ENCODE results near the gene IFITM2.
"Not testable (repeated sequence)": the region's sequence is repeated elsewhere in the genome, so short reads cannot be mapped to it uniquely, and the experiment has no call there.

The IFITM2 gene

DNA sequence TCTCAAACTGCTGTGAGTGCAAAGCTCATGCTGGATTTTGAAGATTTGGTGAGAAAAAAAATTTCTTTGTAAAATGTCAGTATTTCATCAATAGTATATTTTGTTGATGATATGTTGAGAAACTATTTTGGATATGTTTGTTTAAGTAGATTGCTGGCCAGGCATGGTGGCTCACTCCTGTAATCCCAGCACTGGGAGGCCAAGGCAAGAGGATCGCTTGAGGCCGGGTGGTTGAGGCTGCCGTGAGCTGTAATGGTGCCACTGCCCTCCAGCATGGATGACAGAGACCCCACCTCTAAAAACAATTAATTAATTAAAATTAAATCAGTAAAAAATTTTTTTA is 19.9 kb downstream of the IFITM2 start:
- DNase-seq, result no peak

DNA sequence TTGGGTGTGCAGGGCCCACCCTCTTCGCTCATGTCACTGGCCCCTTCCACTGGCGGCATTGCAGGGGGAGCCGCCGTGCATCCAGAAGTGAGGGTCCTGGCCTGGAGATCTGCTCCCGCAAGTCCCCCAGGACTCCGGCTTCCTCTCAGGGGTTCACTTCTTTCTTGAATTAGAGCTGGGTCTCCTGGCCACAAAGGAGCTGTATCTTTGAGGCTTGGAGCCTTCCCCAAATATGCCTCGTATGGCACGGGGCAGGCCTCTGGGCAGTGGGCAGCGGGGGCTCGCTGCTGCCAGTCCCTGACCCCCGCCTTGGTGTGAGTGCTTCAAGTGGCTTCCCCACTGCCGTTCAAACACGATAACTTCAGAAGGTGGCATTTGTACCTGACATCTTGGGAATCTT is 20.4 kb downstream of the IFITM2 start:
- DNase-seq, result no peak

DNA sequence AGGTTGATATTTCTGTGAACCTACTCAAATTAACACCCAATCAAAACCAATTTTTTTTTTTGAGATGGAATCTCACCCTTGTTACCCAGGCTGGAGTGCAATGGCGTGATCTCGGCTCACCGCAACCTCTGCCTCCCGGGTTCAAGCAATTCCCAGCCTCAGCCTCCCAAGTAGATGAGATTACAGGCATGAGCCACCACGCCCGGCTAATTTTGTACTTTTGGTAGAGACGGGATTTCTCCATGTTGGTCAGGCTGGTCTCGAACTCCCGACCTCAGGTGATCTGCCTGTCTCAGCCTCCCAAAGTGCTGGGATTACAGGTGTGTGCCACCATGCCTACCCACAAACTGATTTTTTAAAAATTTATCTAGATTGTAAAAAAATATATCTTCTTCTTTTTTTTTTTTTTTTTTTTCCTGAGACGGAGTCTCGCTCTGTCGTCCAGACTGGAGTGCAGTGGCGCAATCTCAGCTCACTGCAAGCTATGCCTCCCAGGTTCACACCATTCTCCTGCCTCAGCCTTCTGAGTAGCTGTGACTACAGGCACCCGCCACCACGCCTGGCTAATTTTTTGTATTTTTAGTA is 21.0 kb downstream of the IFITM2 start:
- not testable (repeated sequence) for DNase-seq

DNA sequence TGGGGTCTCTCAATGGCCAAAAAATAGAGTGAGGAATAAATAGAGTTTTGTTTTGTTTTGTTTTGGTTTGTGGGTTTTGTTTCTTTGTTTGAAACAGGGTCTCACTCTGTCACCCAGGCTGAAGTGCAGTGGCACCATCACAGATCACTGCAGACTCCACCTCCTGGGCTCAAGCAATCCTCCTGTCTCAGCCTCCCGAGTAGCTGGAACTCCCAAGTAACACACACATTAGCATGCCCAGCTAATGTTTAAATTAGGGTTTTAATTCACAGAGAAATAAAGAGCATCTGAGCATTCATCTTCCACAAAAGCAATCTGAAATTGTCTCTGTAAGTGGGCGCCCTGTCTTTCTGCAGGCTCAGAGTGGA is 22.3 kb downstream of the IFITM2 start:
- no peak for DNase-seq

DNA sequence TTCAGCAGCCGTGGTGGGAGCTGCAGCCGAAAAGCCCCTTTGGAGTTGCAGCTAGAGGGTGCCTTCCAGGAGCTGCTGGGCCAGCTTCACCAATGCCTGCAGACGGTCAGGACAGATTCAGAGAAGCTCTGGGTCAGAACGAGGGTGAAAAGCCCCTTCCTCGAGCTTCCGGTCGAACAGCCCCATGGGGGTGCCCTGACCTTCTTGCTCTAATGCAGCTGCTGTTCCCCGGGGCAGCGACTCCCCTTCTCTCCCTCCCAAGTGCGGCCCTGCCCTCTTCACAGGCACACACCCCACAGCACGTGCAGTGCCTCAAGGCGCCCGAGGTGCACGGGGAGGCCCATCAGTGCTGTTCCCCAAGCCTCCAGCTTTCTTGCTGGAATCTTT is 22.7 kb downstream of the IFITM2 start:
- no peak for DNase-seq

DNA sequence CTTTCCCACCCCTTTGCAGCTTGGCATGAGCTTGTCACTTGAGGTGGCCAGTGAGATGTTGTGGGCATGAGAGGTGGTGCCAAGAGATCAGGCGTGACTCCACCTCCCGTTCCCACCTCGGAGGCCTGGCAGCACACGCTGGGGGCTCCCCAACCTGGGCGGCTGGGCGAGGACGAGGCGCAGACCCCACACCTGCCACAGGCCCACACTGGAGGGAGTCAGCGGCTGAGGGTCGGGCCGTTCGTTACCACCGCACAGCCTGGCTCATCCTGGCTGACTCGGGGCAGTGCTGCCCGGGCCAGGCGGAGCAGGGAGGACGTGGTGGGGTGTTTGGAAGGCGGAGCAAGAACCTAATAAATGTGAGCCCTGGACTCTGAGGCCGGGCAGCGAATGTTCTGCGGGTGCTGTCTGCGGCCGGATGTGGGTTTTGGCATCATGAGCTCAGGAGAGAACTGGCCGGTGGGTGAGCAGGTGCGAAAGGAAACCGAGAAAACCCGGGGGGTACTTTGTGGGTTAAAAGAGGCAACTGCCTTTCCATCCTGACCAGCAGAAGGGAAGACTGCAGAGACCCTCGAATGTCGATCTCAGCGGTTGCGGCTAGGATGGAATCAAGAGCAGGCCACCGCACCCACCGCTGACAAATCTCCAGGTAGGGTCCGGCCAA is 23.2 kb downstream of the IFITM2 start:
- no peak for DNase-seq

DNA sequence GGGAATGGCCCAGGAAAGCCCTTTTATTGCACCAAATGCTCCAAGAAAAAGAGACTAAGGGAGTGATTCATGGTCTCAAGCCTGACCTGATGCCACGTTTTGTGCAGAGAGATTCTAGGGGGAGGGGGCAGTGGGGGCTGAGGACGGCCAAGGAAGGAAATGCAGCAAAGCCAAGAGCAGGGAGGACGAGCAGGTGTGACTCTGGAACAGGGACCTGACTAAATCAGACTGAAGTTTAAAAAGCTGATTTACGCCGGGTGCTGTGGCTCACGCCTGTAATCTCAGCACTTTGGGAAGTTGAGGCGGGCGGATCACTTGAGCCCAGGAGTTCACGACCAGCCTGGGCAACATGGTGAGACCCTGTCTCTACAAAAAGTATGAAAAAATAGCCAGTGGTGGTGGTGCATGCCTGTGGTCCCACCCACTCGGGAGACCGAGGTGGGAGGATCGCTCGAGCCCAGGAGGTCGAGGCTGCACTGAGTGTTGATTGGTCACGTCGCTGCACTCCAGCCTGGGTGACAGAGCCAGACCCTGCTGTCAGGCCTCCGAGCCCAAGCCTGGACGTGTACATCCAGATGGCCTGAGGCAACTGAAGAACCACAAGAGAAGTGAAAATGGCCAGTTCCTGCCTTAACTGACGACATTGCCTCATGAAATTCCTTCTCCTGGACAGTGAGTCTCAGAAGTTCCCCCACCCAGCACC is 23.9 kb downstream of the IFITM2 start:
- DNase-seq, result no peak

DNA sequence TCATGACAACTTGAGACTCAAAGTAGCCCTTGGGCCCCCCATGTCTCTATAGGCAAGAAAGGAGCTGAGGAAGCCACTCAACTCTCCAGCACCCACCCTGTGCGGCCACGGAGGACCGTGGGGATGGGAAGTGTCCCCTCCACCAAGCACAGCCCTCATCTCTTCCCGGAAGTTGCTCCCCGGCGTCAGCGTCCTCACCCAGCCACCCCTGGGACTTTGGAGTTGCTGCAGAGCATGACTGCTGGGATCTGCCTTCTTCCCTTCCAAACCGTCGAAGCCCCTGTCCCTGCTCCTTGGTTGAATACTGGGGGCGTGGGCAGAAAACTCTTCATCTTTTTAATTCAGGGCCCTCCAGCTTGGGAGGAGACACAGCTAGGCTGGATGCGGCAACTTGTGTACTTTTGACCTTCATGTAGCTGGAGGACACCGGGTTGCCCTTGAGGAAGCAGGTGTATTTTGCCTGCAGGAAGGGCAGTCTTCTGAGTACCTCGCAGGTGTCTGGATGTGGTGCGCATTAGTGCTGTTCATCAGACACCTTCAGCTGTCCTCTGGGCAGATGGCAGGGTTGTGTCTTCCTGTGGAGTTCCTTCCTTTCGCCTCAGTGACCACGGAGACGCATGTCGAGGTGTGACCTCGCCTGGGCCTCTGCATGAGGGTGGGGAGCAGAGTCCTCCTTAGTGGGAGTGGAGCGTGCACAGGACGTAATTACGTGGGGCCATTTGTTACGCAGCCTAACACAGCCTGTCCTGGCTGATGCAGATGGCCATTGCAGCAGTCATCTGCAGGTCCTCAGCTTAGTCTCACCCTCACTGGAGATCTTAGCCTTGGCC is 25.2 kb downstream of the IFITM2 start:
- DNase-seq, result no peak

DNA sequence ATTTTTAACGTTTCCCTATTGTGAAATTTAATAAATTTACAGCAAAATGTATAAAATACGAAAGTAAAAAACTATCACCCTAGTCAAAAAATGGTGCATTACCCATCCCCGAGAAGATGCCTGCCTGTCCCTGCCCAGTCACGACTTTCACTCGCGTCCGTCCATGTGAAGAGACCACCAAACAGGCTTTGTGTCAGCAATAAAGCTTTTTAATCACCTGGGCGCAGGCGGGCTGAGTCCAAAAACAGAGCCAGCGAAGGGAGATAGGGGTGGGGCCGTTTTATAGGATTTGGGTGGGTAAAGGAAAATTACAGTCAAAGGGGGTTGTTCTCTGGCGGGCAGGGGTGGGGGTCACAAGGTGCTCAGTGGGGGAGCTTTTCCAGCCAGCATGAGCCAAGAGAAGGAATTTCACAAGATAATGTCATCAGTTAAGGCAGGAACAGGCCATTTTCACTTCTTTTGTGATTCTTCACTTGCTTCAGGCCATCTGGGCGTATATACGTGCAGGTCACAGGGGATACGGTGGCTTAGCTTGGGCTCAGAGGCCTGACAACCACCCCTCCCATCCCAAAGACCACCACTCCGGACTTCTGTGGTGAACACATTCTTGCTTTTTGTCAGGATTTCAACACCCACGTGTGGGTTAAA is 26.1 kb downstream of the IFITM2 start:
- DNase-seq, result not testable (repeated sequence)

DNA sequence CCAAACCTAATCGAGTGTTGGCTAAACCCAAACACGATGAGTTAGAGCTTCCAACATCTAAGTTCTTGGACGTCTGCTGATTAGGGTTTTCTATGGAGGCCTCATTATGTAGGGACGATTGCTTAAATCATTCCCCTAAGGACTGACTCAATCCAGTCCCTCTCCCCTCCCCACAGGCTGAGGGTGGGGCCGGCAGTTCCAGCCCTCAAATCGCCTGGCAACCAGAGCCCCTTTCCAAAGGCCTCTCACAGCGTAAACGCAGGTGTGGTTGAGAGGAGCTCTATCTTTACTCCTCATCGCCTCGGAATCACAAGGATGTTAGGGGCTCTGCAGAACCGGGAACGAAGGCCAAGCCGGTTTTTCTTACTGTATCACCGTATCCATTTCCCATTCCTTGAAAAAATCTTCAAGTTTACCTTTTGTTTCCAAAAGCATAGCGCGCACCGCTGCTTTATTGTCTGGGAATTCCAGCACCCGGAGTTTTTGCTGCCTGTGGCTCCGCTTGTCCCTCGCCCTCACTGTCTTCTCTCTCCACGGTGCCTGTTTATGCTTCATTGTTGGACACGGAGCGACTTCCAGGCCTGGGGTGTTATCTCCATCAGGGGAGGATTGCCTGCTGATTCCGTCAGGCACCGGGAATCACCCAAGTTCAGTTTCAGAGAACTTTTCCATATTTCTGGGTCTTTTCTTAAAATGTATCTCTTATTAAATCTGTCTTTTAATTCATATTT is 26.8 kb downstream of the IFITM2 start:
- DNase-seq, result no peak

DNA sequence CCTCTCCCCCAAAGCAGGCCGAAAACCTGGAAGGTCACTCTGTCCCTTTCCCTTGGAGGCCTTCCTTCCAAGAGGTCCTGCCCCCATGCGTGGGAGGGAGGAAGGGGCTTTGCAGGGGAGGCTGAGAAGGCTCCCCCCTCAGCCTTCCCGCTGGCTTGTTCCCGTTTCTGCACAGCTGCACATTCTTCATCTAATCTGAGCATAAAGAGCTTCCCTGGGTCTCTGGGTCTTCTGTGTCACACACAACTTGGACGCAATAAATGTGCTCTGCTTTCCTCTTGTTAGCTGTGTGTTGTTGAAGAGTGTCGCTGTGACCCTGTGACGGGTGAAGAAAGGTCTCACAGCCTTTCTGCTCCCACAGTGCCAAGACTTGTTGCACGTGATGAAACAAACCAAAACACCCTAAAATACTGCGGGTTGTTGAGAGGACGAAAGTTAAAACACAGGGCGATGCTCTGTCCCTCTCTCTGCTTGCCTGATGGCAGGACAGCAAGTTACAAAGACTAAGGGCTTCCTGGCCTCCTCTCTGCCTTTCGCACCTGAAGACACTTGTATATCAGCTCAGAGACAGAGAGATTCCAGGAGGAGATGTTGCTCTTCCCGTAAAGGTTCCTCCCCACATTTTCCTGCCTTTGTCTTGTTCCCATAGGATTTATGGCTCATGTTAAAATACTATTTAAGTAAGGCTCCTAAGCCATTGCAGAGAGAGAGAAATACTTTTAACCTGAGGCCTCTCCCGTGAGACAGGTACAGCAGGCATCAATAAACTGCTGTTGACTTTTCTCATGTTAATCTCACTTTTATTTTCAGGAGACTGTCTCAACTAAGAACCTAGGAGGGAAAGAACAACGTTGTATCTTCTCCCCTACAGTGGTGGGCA is 28.4 kb downstream of the IFITM2 start:
- no peak for DNase-seq

DNA sequence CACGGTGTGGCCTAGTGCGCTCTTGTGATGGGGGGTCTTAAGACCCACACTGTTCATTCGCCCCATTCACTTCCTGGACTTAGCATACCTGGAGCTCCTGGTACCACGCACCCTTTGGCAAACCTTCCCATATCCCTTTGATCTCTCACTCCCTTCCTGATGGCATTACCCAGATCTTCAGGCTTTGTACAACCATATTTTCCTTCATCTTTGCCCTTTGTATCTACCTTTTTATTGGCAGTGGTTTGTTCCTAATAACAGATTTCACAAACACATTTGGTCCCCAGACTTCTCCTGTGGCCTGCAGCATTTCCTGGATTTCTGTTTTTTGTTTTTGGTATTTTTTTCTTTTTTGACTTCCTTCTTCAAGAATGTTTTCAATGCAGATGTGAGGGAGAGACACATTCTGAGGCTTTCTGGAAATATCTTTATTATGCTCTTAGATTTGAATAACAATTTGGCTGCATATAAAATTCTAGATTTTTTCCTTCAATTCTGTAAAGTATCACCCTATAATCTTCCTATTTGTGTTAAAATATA is 29.1 kb downstream of the IFITM2 start:
- no peak for DNase-seq

DNA sequence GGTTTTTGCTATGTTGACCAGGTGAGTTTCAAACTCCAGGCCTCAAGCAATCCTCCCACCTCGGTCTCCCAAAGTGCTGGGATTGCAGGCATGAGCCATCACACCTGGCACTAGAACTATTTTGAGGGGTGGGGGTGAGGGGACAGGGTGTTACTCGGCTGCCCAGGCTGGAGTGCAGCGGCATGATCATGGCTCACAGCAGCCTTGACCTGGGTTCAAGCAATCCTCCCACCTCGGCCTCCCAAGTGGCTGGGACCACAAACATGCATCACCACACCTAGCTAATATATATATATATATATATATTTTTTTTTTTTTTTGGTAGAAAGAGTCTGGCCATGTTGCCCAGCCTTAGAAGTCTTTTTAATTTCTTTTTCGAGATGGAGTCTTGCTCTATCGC is 30.1 kb downstream of the IFITM2 start:
- DNase-seq, result no peak

DNA sequence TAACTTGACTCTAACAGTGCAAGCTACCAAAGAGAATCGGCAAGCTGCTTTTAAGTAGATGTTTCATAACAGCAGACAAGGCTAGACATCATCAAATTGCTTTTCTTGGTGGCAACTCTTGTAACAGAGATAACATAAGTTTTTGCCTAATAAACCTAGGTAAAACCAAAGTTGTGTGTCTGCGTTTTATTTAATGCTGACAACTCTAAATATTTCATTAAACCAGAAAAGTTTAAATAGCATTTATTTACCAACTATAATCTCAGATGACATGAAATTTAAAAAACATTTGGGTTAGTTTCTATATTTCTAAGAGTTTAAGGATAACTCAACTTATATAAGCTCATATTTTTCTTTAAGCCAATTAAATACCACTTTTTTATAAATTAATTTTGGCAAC is 32.3 kb downstream of the IFITM2 start:
- DNase-seq, result no peak

DNA sequence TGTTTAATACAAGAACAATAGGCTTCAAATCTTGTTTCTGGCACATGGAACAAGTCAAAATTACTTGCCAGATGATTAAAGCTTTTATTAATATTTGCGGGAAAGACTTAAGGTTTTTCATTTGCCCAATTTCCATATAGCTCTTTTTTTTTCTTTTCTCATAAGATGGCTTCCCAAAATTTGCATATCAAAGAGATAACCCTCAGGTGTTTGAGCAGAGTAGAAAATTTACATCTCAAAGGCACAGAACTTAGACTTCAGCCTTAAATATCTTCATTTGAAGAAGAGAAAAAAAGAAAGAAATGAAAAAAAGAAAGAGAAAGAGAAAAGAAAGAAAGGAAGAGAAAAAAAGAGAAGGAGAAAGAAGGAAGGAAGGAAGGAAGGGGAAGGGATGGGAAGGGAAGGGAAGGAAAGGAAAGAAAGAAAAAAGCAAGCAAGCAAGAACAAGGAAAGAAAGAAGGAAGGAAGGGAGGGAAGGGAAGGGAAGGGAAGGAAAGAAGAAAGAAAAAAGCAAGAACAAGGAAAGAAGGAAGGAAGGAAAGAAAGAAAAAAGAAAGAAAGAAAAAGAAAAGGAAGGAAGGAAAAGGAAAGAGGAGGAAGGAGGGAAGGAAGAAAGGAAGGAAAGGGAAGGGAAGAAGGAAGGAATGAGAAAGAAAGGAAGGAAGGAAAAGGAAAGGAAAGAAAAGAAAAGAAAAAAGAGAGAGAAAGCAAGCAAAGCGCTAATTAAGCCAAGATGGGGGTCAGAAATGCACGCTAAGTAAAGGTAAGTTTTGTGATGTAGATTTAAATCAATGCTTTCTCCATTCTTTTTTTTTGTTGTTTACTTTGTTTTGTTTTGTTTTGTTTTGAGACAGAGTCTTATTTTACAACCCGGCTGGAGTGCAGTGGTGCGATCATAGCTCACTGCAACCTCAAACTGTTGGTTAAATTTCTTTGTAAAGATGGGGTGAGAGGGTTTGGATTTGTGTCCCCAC is 33.2 kb downstream of the IFITM2 start:
- DNase-seq, result no peak

DNA sequence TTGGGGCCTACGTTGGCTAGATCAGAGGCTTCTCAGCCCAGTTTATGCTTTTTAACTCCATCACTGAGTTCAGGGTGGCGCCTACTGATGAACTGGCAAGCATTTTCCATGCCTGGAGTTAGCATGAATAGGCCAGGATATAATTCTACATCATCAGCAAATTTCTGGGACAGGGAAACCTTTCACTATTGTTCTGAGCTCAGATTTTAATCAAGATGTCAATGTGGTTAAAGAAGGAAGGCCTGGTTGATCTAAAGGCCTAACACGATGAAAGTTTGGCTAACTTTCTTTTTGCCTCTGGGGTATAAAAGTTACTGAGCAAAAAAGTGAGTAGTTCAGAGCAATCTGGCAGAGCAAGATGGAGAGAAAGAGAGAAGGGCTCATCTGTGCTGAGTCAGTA is 34.7 kb downstream of the IFITM2 start:
- no peak for DNase-seq

DNA sequence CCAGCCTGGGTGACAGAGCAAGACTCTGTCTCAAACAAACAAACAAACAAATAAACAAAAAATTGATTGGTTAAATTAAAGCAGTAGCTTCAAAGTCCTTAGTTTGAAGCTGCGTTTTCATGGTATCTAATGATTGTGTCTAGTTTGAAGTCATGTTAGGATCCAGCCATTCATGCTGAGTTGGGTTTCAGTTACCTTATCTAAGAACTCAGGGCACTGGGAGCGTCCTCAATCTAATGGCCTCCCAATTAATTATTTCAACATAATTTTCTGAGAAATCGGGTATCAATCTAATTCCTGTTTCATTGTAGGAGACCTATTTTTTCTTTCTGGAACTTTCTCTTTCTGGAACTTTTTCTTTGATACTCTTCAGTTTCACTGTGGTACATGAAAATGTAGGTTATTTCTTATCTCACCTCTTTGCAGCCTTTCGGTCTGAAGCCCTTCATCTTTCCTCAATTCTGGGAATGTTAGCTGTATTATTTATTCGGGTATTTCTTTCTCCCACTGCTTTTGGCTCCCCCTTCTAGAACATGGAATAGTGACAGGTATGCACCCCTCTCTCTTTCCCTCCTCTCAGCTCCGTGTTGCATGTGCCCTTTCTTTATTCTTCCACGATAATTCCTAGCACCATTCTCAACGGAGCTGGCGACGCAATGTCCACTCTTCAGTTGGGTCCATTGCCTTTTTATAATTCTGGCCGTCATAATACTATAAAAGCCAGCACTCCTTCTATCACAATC is 37.4 kb downstream of the IFITM2 start:
- no peak for DNase-seq

DNA sequence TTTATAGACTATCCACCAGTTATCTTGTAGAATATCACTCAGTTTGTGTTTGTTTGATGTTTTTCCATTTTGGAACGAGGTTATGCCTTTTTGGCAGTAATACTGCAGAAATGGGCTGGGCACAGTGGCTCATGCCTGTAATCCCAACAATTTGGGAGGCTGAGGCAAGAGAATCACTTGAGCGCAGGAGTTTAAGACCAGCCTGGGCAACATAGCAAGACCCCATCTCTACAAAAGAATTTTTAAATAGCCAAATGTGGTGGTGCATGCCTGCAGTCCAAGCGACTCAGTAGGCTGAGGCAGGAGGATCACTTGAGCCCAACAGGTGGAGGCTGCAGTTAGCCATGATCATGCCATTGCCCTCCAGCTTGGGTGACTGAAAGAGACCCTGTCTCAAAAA is 38.9 kb downstream of the IFITM2 start:
- DNase-seq, result no peak

DNA sequence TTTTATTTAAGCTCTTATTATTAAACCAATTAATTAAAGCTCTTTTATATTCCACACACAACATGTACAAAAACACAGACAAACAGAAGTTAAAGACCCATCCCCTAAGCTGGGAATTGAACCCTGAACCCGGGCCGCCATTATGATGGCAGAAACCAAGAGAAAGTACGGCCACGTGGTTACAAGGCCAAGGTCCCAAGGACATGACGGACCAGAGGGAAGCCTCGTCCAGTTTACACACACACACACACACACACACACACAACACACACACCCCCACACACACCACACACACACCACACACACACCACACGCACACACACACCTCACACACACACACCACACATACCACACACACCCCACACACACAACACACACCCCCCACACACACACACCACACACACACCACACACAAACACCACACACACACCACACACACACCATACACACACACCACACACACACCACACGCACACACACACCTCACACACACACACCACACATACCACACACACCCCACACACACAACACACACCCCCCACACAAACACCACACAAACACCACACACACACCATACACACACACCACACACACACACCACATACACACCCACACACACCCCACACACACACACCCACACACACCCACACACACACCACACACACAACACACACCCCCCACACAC is 41.8 kb downstream of the IFITM2 start:
- not testable (repeated sequence) for DNase-seq
